OCI-LY1 (cell line): ENCODE measurements around the gene TAF11L11.
"Not testable (repeated sequence)": the region's sequence is repeated elsewhere in the genome, so short reads cannot be mapped to it uniquely, and the experiment has no call there.

Experiments used
- H2AFZ ChIP-seq: fragments of 200-600 bp; sonication (generic), shearing (Covaris generic); 2 replicates; pipeline ENCODE4 v1.6.0; 2014; ENCODE audit warnings: antibody characterized with exemption, mild to moderate bottlenecking, low read length
- H3F3A ChIP-seq: fragments of 200-600 bp; sonication (generic), shearing (Covaris generic); 2 replicates; pipeline ENCODE4 v1.6.0; 2014; ENCODE audit warnings: mild to moderate bottlenecking, antibody characterized with exemption, low read length, moderate library complexity; ENCODE audit not compliant: insufficient read depth
- H3K27ac ChIP-seq: fragments of 200-600 bp; sonication (generic); 2 replicates; pipeline ENCODE4 v1.5.1; 2014; ENCODE audit warnings: low read length, mixed run types, mild to moderate bottlenecking, low read depth; ENCODE audit not compliant: poor library complexity, severe bottlenecking
- H3K27me3 ChIP-seq: fragments of 200-600 bp; sonication (generic); 2 replicates; pipeline ENCODE4 v1.6.0; 2014; ENCODE audit warnings: antibody characterized with exemption, mild to moderate bottlenecking, low read length, moderate library complexity; ENCODE audit not compliant: insufficient read depth
- H3K36me3 ChIP-seq: fragments of 200-600 bp; sonication (generic); 2 replicates; pipeline ENCODE4 v1.6.1; 2014; ENCODE audit warnings: mild to moderate bottlenecking, antibody characterized with exemption, low read length, moderate library complexity, mixed read lengths; ENCODE audit not compliant: insufficient read depth
- H3K4me1 ChIP-seq: fragments of 200-600 bp; sonication (generic); 2 replicates; pipeline ENCODE4 v1.5.1; 2014; ENCODE audit warnings: mild to moderate bottlenecking, low read length, moderate library complexity; ENCODE audit not compliant: insufficient read depth, severe bottlenecking
- H3K4me2 ChIP-seq: fragments of 200-600 bp; sonication (generic), shearing (Covaris generic); 2 replicates; pipeline ENCODE4 v1.6.1; 2014; ENCODE audit warnings: low read length
- H3K4me3 ChIP-seq: fragments of 200-600 bp; sonication (generic); 2 replicates; pipeline ENCODE4 v1.5.1; 2014; ENCODE audit warnings: low read length, low read depth, mild to moderate bottlenecking, mixed read lengths; ENCODE audit not compliant: poor library complexity, severe bottlenecking
- H3K79me2 ChIP-seq: fragments of 200-600 bp; shearing (Covaris generic); 2 replicates; pipeline ENCODE4 v1.6.1; 2016; ENCODE audit warnings: mixed run types, low read length, mixed read lengths; ENCODE audit not compliant: insufficient read depth
- H3K9ac ChIP-seq: fragments of 200-600 bp; sonication (generic), shearing (Covaris generic); 2 replicates; pipeline ENCODE4 v1.6.1; 2014; ENCODE audit warnings: mild to moderate bottlenecking, low read length, mixed read lengths
- H3K9me2 ChIP-seq: fragments of 200-600 bp; sonication (generic), shearing (Covaris generic); 2 replicates; pipeline ENCODE4 v1.6.1; 2014; ENCODE audit warnings: low read depth, mild to moderate bottlenecking, low read length, mixed read lengths
- H3K9me3 ChIP-seq: fragments of 200-600 bp; shearing (Covaris generic); 2 replicates; pipeline ENCODE4 v1.6.1; 2014; ENCODE audit warnings: low read length, mixed read lengths
- H4K20me1 ChIP-seq: fragments of 200-600 bp; sonication (generic), shearing (Covaris generic); 2 replicates; pipeline ENCODE4 v1.6.0; 2016; ENCODE audit warnings: mild to moderate bottlenecking, low read length; ENCODE audit not compliant: insufficient read depth
- CTCF ChIP-seq: fragments of 200-600 bp; sonication (generic), shearing (Covaris generic); IDR thresholded peaks from 2 replicates; pipeline ENCODE4 v1.5.1; 2017; ENCODE audit warnings: mild to moderate bottlenecking, antibody characterized with exemption, low read length, moderate library complexity, mixed read lengths
- EZH2 ChIP-seq: fragments of 200-600 bp; sonication (generic), shearing (Covaris generic); IDR thresholded peaks from 2 replicates; pipeline ENCODE4 v1.8.0; 2017; ENCODE audit warnings: borderline replicate concordance, mixed run types, mild to moderate bottlenecking, antibody characterized with exemption, low read length, moderate library complexity, mixed read lengths

Gene TAF11L11

DNA sequence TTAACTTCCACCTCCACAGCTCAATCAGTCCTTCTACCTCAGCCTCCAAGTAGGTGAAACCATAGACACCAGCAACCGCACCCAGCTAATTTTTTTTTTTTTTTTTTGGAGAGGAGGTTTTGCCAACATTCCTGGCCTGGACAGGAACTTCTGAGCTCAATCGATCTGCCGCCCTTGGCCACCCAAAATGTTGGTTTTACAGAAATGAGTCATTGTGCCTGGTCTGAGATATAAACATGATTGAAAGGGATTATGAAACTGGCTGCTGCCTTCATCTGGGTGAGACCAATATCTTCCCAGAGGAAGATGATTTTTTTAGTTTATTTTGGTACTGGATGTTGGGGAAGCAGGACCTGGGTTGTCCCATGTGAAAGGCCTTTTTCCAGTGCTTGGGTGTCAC is 15.4 kb downstream of the TAF11L11 start:
- Histone ChIP-seq H3K4me3 (no peak overlapping the region), H3K36me3 (no peaks in the 10 kb centered on the region), H3K9me3 (no peaks in the 10 kb centered on the region), H3K9ac (no peak overlapping the region), H3K4me2 (no peak overlapping the region), H3K4me1 (no peaks in the 10 kb centered on the region), H3K9me2 (no peaks in the 10 kb centered on the region), H2AFZ (no peak overlapping the region), H3K79me2 (no peaks in the 10 kb centered on the region), H3K27me3 (no peaks in the 10 kb centered on the region), H3K27ac (no peak overlapping the region), H3F3A (no peaks in the 10 kb centered on the region), H4K20me1 (no peaks in the 10 kb centered on the region)
- TF ChIP-seq CTCF, result no peak
- no peak for TF ChIP-seq EZH2

DNA sequence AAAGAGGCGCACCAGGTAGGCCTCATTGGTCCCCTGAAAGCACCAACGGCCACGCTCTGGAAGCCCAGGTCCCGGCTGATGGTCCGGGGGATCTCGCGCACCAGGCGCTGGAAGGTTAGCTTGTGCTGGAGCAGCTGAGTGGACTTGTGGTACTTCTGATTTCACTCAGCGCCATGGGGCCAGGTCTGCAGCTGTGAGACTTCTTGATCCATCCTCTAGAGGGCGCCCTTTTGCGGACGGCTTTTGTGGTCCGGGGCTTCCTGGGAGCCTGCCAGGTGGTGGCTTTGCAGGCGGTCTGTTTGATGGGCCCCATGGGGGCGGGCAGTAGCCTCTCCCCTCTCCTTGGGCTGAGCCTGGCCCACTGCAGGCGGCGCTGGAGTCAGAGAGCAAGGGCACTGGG is 16.6 kb downstream of the TAF11L11 start:
- H2AFZ ChIP-seq, result no peak overlapping the region
- peak; percentile 50; the same call in 1 of the 2 replicates for TF ChIP-seq CTCF
- no peak for TF ChIP-seq EZH2

GRCh38 chr5:17625686-17626085 is 21.7 kb downstream of the TAF11L11 start:
- no peak overlapping the region for H2AFZ ChIP-seq
- no peak overlapping the region for H3K9ac ChIP-seq
- no peaks in the 10 kb centered on the region for H3F3A ChIP-seq

More for the DNA sequence above, 16.6 kb downstream of the TAF11L11 start:
- no peaks in the 10 kb centered on the region for H3K9me3 ChIP-seq
- no peak overlapping the region for H3K9ac ChIP-seq
- H4K20me1 ChIP-seq, result no peaks in the 10 kb centered on the region
- no peak overlapping the region for H3K4me2 ChIP-seq
- H3F3A ChIP-seq, result no peaks in the 10 kb centered on the region
- no peak overlapping the region for H3K4me3 ChIP-seq
- no peaks in the 10 kb centered on the region for H3K36me3 ChIP-seq
- no peaks in the 10 kb centered on the region for H3K9me2 ChIP-seq
- H3K27ac ChIP-seq, result no peak overlapping the region
- H3K27me3 ChIP-seq, result no peaks in the 10 kb centered on the region
- H3K4me1 ChIP-seq, result no peaks in the 10 kb centered on the region
- H3K79me2 ChIP-seq, result no peaks in the 10 kb centered on the region

DNA sequence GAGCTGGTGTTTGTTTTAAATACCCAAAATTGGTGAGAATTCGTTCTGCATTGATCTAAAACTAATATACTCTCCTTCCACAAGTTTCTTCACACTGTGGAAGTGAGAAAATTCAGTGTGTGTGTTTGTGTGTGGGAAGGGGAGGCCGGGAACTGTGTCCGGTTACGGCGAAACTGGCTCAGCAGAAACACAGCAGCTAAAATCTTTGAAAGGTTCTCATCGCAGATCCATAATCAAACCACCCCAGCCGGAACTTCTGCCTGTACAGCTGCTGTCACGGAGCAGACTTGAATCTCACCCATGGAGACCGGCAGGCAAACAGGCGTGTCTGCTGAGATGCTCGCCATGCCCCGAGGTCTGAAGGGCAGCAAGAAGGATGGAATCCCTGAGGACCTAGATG is 27.8 kb downstream of the TAF11L11 start, which contains the start of gene TAF11L13:
Gene TAF11L13, plus strand, starts transcription at position 301 of the 400 bp plus-strand sequence.
- H3K27ac ChIP-seq, H3K36me3 ChIP-seq, H3K79me2 ChIP-seq, H3K4me3 ChIP-seq, H3K9me3 ChIP-seq, H3K4me1 ChIP-seq, H3K9me2 ChIP-seq, H4K20me1 ChIP-seq, H3K9ac ChIP-seq, H3F3A ChIP-seq, H3K27me3 ChIP-seq, H3K4me2 ChIP-seq, H2AFZ ChIP-seq: not testable (repeated sequence)

More at GRCh38 chr5:17625686-17626085, 21.7 kb downstream of the TAF11L11 start:
- no peak overlapping the region for H3K4me3 ChIP-seq
- H3K4me1 ChIP-seq, result no peaks in the 10 kb centered on the region
- H4K20me1 ChIP-seq, result no peaks in the 10 kb centered on the region
- no peaks in the 10 kb centered on the region for H3K79me2 ChIP-seq
- no peak overlapping the region for H3K27ac ChIP-seq
- no peaks in the 10 kb centered on the region for H3K9me2 ChIP-seq
- H3K36me3 ChIP-seq, result no peaks in the 10 kb centered on the region
- TF ChIP-seq EZH2 (no peak), CTCF (no peak)
- H3K4me2 ChIP-seq, result no peak overlapping the region
- no peaks in the 10 kb centered on the region for H3K27me3 ChIP-seq
- no peaks in the 10 kb centered on the region for H3K9me3 ChIP-seq
